Measurements from ENCODE around the gene NCR1. TPM values are rescaled to one million over a fixed set of nuclear protein-coding genes. Genes with fewer than 3 reads are reported as not detected.

Gene NCR1
- total RNA-seq, 1 experiment from 2014 or later: not detected

DNA sequence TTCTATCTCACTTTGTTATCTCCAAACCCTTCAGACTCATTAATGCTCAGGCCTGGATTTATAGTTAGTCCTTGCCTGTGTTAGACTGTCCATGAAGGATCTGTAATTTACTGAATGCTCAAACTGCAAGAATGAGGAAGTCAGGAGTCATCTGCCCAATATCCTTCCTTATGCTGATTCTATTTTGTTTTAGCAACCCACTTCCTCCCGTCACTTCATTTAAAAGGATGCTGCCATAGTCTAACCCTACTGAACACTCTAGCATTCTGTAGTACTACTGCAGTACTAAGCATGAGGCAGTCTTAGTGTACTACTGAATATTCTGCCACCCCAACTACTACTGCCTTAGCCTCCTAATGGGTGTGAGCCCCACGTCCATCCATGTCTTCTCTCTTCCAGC, 30.4 kb upstream of the NCR1 start:
- Histone ChIP-seq H3K4me1 (ENCODE audit: control insufficient read depth, insufficient read depth, low read length) (no peaks in the 10 kb centered on the region), H3K36me3 (ENCODE audit: control insufficient read depth, insufficient read depth, low read length) (no peaks in the 10 kb centered on the region), H3K4me3 (ENCODE audit: low read depth in 2 of 2, low read length in 2 of 2) (no peak overlapping the region), H3K27ac (ENCODE audit: low read length) (no peak overlapping the region), H3K9me3 (ENCODE audit: control insufficient read depth, insufficient read depth, low read depth, low read length) (no peaks in the 10 kb centered on the region), H3K27me3 (ENCODE audit: control insufficient read depth, insufficient read depth, low read length) (peaks cover 14% of the 10 kb centered on the region)
- no TSS peak for BruUV-seq (replicated peaks)
- in situ Hi-C loops (cut with HindIII; ENCODE audit: low pct_unique_long_range_greater_than_20kb, low sequenced_read_pairs) (no loop called here), intact Hi-C loops (cut with micrococcal nuclease; ENCODE audit: unreplicated experiment) (no loop called here)
- POLR2A ChIA-PET: interaction anchor here (0.6 kb wide), 1 partner anchor 68 kb away, joined by 6 read pairs; no protein-coding TSS in a partner anchor
- DNase-seq (ENCODE audit: low read depth, low spot score) (no peak), ATAC-seq (no peak)
- TF ChIP-seq SIN3A (IDR thresholded peaks at IDR 0.05; ENCODE audit: borderline replicate concordance, insufficient read depth, low read depth, low read length) (no peak), POLR2AphosphoS5 (IDR thresholded peaks at IDR 0.05; ENCODE audit: low read depth, low read length) (no peak), TCF7L2 (IDR thresholded peaks at IDR 0.05; ENCODE audit: low read depth, low read length) (no peak)
- TF ChIP-seq, protein P1, sequence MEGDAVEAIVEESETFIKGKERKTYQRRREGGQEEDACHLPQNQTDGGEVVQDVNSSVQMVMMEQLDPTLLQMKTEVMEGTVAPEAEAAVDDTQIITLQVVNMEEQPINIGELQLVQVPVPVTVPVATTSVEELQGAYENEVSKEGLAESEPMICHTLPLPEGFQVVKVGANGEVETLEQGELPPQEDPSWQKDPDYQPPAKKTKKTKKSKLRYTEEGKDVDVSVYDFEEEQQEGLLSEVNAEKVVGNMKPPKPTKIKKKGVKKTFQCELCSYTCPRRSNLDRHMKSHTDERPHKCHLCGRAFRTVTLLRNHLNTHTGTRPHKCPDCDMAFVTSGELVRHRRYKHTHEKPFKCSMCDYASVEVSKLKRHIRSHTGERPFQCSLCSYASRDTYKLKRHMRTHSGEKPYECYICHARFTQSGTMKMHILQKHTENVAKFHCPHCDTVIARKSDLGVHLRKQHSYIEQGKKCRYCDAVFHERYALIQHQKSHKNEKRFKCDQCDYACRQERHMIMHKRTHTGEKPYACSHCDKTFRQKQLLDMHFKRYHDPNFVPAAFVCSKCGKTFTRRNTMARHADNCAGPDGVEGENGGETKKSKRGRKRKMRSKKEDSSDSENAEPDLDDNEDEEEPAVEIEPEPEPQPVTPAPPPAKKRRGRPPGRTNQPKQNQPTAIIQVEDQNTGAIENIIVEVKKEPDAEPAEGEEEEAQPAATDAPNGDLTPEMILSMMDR (IDR thresholded peaks at IDR 0.05): no peak
- TF ChIP-seq, protein P2, sequence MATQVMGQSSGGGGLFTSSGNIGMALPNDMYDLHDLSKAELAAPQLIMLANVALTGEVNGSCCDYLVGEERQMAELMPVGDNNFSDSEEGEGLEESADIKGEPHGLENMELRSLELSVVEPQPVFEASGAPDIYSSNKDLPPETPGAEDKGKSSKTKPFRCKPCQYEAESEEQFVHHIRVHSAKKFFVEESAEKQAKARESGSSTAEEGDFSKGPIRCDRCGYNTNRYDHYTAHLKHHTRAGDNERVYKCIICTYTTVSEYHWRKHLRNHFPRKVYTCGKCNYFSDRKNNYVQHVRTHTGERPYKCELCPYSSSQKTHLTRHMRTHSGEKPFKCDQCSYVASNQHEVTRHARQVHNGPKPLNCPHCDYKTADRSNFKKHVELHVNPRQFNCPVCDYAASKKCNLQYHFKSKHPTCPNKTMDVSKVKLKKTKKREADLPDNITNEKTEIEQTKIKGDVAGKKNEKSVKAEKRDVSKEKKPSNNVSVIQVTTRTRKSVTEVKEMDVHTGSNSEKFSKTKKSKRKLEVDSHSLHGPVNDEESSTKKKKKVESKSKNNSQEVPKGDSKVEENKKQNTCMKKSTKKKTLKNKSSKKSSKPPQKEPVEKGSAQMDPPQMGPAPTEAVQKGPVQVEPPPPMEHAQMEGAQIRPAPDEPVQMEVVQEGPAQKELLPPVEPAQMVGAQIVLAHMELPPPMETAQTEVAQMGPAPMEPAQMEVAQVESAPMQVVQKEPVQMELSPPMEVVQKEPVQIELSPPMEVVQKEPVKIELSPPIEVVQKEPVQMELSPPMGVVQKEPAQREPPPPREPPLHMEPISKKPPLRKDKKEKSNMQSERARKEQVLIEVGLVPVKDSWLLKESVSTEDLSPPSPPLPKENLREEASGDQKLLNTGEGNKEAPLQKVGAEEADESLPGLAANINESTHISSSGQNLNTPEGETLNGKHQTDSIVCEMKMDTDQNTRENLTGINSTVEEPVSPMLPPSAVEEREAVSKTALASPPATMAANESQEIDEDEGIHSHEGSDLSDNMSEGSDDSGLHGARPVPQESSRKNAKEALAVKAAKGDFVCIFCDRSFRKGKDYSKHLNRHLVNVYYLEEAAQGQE (IDR thresholded peaks at IDR 0.05; ENCODE audit: insufficient read depth in 1 of 2, low read depth in 2 of 2, low read length in 1 of 2): no peak
- CTCF ChIA-PET: no interaction called here

DNA sequence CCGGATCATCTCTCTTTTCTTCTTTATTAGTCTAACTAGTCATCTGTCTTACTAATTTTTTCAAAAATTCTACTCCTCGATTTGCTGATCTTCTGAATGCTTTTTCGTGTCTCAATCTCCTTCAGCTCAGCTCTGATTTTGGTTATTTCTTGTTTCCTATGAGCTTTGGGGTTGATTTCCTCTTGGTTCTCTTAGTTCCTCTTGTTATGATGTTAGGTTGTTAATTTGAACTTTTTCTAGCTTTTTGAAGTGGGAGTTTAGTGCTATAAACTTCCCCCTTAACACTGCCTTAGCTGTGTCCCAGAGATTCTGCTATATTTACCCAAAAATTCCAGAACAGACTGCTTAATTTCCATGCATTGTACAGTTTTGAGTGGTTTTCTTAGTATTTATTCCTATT, 28.5 kb upstream of the NCR1 start:
- intact Hi-C loops (cut with micrococcal nuclease; ENCODE audit: unreplicated experiment): no loop called here
- Histone ChIP-seq H3K27me3 (ENCODE audit: control insufficient read depth, insufficient read depth, low read length) (peaks cover 15% of the 10 kb centered on the region), H3K4me3 (ENCODE audit: low read depth in 2 of 2, low read length in 2 of 2) (no peak overlapping the region), H3K27ac (ENCODE audit: low read length) (no peak overlapping the region), H3K36me3 (ENCODE audit: control insufficient read depth, insufficient read depth, low read length) (no peaks in the 10 kb centered on the region), H3K9me3 (ENCODE audit: control insufficient read depth, insufficient read depth, low read depth, low read length) (no peaks in the 10 kb centered on the region), H3K4me1 (ENCODE audit: control insufficient read depth, insufficient read depth, low read length) (no peaks in the 10 kb centered on the region)
- no peak for ATAC-seq
- TF ChIP-seq, protein P2 (IDR thresholded peaks at IDR 0.05; ENCODE audit: insufficient read depth in 1 of 2, low read depth in 2 of 2, low read length in 1 of 2): no peak
- TF ChIP-seq, protein P1 (IDR thresholded peaks at IDR 0.05): no peak
- TF ChIP-seq SIN3A (IDR thresholded peaks at IDR 0.05; ENCODE audit: borderline replicate concordance, insufficient read depth, low read depth, low read length) (no peak), TCF7L2 (IDR thresholded peaks at IDR 0.05; ENCODE audit: low read depth, low read length) (no peak), POLR2AphosphoS5 (IDR thresholded peaks at IDR 0.05; ENCODE audit: low read depth, low read length) (no peak)
- no TSS peak for BruUV-seq (replicated peaks)
- ChIA-PET POLR2A (no interaction called here), CTCF (no interaction called here)
- in situ Hi-C loops (cut with HindIII; ENCODE audit: low pct_unique_long_range_greater_than_20kb, low sequenced_read_pairs): no loop called here
- DNase-seq (ENCODE audit: low read depth, low spot score): no peak

Measured in Panc1 (cell line).